H1 (cell line): Measurements from ENCODE around the gene PPIP5K1. TPM values are rescaled to one million over a fixed set of nuclear protein-coding genes. Genes with fewer than 3 reads are reported as not detected.
A peak's percentile ranks its signal among the peaks of the same experiment; 100 is the strongest.

Experiments used
- BACH1 ChIP-seq: IDR thresholded peaks from 2 replicates; pipeline ENCODE4 v1.6.1; 2012; ENCODE audit warnings: low read length, improper control_type of control experiment
- BRCA1 ChIP-seq: IDR thresholded peaks from 2 replicates; pipeline ENCODE4 v1.6.1; 2012; ENCODE audit warnings: low read depth, low read length, improper control_type of control experiment
- CBX5 ChIP-seq: fragments of 300-800, 300-1000 bp; sonication (generic); IDR thresholded peaks from 2 replicates; pipeline ENCODE4 v1.7.1; 2016; ENCODE audit warnings: antibody characterized with exemption, low read length, low read depth
- CBX8 ChIP-seq: fragments of 300-800, 300-1000 bp; sonication (generic); IDR thresholded peaks from 2 replicates; pipeline ENCODE4 v1.7.1; 2016; ENCODE audit warnings: low read depth, low read length, borderline replicate concordance
- CREB1 ChIP-seq: IDR thresholded peaks from 2 replicates; pipeline ENCODE4 v1.6.1; 2012; ENCODE audit warnings: inconsistent platforms
- EZH2 ChIP-seq: fragments of 200-600 bp; sonication (generic); IDR thresholded peaks from 2 replicates; pipeline ENCODE4 v1.7.1; 2012; ENCODE audit warnings: low read depth, mild to moderate bottlenecking, moderate library complexity, low read length, inconsistent platforms; ENCODE audit not compliant: severe bottlenecking
- HDAC2 ChIP-seq, 2 experiments: fragments of 300-600 bp in 1 of 2; sonication (generic) in 1 of 2; IDR thresholded peaks; 2 replicates each; pipeline ENCODE4 v1.6.1; 2011 to 2012; ENCODE audit warnings: low read depth in 2 of 2, low read length in 2 of 2, mild to moderate bottlenecking in 2 of 2, moderate library complexity in 2 of 2, borderline replicate concordance in 1 of 2, inconsistent platforms in 1 of 2
- HDAC6 ChIP-seq: IDR thresholded peaks from one replicate; pipeline ENCODE4 v1.7.1; 2012; ENCODE audit warnings: low read depth, mild to moderate bottlenecking, inconsistent platforms, low read length, moderate library complexity
- JUN ChIP-seq: IDR thresholded peaks from 2 replicates; pipeline ENCODE4 v1.6.1; 2011; ENCODE audit warnings: low read depth, mild to moderate bottlenecking, improper control_type of control experiment, low read length
- JUND ChIP-seq: IDR thresholded peaks from 2 replicates; pipeline ENCODE4 v1.6.1; 2011; ENCODE audit warnings: mild to moderate bottlenecking, improper control_type of control experiment, low read length
- KDM1A ChIP-seq: fragments of 200-600, 300-600 bp; sonication (generic); IDR thresholded peaks from 2 replicates; pipeline ENCODE4 v1.7.1; 2016; ENCODE audit warnings: mild to moderate bottlenecking, low read length, borderline replicate concordance
- KDM4A ChIP-seq: IDR thresholded peaks from one replicate; pipeline ENCODE4 v1.7.1; 2012; ENCODE audit warnings: low read depth, mild to moderate bottlenecking, moderate library complexity, low read length, inconsistent platforms; ENCODE audit not compliant: severe bottlenecking
- KDM5A ChIP-seq: fragments of 200-600 bp; IDR thresholded peaks from 2 replicates; pipeline ENCODE4 v1.7.1; 2012; ENCODE audit warnings: mild to moderate bottlenecking, low read length, inconsistent platforms, mixed read lengths
- MAFK ChIP-seq: IDR thresholded peaks from 2 replicates; pipeline ENCODE4 v1.6.1; 2012; ENCODE audit warnings: low read depth, mild to moderate bottlenecking, improper control_type of control experiment, low read length
- POLR2AphosphoS5 ChIP-seq: IDR thresholded peaks from 2 replicates; pipeline ENCODE4 v1.6.1; 2011; ENCODE audit warnings: low read depth, low read length
- POU5F1 ChIP-seq: IDR thresholded peaks from 2 replicates; pipeline ENCODE4 v1.6.1; 2011; ENCODE audit warnings: low read depth, mild to moderate bottlenecking, low read length, moderate library complexity
- SAP30 ChIP-seq: fragments of 300-600 bp; sonication (generic); IDR thresholded peaks from 2 replicates; pipeline ENCODE4 v1.7.1; 2012; ENCODE audit warnings: low read length, moderate library complexity, mild to moderate bottlenecking, inconsistent platforms; ENCODE audit not compliant: insufficient read depth, insufficient replicate concordance
- SIRT6 ChIP-seq: IDR thresholded peaks from one replicate; pipeline ENCODE4 v1.7.1; 2012; ENCODE audit warnings: low read length, inconsistent platforms
- SIX5 ChIP-seq: IDR thresholded peaks from 2 replicates; pipeline ENCODE4 v1.6.1; 2011; ENCODE audit warnings: mild to moderate bottlenecking, low read depth, low read length
- SP1 ChIP-seq: IDR thresholded peaks from 2 replicates; pipeline ENCODE4 v1.6.1; 2011; ENCODE audit warnings: low read depth, low read length
- SP2 ChIP-seq: IDR thresholded peaks from 2 replicates; pipeline ENCODE4 v1.6.1; 2012; ENCODE audit warnings: mild to moderate bottlenecking, low read length, inconsistent platforms
- SP4 ChIP-seq: IDR thresholded peaks from 2 replicates; pipeline ENCODE4 v1.6.1; 2012; ENCODE audit warnings: low read length, inconsistent platforms
- TCF12 ChIP-seq: IDR thresholded peaks from 2 replicates; pipeline ENCODE4 v1.6.1; 2011; ENCODE audit warnings: low read depth, mild to moderate bottlenecking, low read length
- polyA plus RNA-seq, 7 experiments: library from polyadenylated mRNA; depleted of rRNA in 3 of 7; stranded (reverse) in 5 of 7; unstranded in 2 of 7; fragments of >200 nt in 5 of 7; fragments of 200-250 nt in 2 of 7; gene quantifications; 1 replicate in 5 of 7; 2 replicates in 1 of 7; 4 replicates in 1 of 7; pipeline versions ENCODE4 v1.2.1 to v1.2.3, GENCODE V29; 2011 to 2013; ENCODE audit warnings: missing spikeins in 2 of 7, mixed read lengths in 2 of 7
- total RNA-seq: library from RNA; stranded (reverse); fragmentation: NEBNext Ultra II Directional; extraction: Animal tissue kit (Norgen Biotek cat#: 25700); gene quantifications from 2 replicates; pipeline ENCODE4 v1.2.1, GENCODE V29; 2021
- TF ChIP-seq, protein P1 (sequence below): IDR thresholded peaks from 2 replicates; pipeline ENCODE4 v1.6.1; 2012; ENCODE audit warnings: low read length, inconsistent platforms

The PPIP5K1 gene
- total and polyA plus RNA-seq, 2 of the 8 experiments (the other 6 are each of a cell fraction or from before 2014, with no cell fraction given) = 18.8 to 22.7 TPM

DNA sequence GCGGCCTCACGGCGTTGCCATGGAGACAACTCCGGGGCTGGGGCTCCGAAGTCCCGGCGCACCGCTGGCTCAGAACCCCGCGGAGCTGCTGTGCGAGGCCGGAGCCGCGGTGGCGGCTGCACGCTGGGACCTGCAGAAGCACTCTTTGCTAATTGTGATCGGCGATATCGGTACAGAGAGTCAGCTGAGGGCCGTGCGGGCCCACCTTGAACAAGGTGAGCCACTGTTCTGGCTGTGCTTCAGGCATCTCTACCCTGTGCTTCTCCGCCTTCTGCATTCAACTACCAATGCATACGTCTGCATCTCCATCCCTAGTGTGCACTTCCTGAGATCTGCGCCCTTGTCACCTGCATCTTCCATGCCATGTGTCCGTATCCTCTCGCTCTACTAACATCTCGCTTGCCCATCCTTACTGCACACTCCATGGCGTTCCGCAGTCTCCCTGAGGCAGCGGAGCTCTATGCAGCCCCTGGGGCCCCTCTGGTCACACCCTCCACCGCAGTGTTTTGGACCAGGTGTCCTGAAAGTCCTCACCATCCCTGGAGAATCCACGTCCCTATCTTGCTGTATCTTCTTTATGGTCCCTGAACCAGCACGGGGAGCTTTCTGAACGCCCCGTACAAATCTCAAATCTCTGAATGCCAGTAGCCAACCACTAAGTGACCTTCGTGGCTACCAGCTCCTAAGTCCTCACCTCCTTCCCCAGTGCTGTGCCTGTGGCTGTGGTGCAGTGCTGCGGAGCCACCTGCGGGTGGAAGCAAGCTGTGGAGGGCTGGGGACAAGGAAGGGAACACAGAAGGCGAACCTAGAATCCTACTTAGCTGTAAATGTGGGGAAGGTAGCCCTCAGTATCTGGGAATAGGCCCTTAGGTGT lies 78.8 kb downstream of the PPIP5K1 start (continued):
- TF ChIP-seq JUN (no peak), POLR2AphosphoS5 (0 out of 2 replicates have a peak, but pooled peaks have one; percentile 18), SP4 (no peak), CBX8 (no peak), HDAC2 (IDR thresholded peaks at IDR 0.05; ENCODE audit: borderline replicate concordance in 1 of 2, low read depth in 2 of 2, low read length in 2 of 2) (peak in 1 of 2 experiments; percentile 75; a peak in 2 of 4 replicates), EZH2 (no peak), KDM1A (no peak), JUND (no peak), BACH1 (no peak), SP2 (no peak), SIRT6 (no peak), SAP30 (peak; percentile 41), CREB1 (0 out of 2 replicates have a peak, but pooled peaks have one; percentile 11), KDM4A (no peak), HDAC6 (no peak), TCF12 (no peak), KDM5A (no peak), CBX5 (no peak), MAFK (no peak), BRCA1 (no peak), SP1 (peak; percentile 4; the same call in 1 of the 2 replicates), SIX5 (no peak), POU5F1 (no peak)
- TF ChIP-seq, protein P1, sequence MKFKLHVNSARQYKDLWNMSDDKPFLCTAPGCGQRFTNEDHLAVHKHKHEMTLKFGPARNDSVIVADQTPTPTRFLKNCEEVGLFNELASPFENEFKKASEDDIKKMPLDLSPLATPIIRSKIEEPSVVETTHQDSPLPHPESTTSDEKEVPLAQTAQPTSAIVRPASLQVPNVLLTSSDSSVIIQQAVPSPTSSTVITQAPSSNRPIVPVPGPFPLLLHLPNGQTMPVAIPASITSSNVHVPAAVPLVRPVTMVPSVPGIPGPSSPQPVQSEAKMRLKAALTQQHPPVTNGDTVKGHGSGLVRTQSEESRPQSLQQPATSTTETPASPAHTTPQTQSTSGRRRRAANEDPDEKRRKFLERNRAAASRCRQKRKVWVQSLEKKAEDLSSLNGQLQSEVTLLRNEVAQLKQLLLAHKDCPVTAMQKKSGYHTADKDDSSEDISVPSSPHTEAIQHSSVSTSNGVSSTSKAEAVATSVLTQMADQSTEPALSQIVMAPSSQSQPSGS = no peak
